SJSA1 (cell line): Measurements from ENCODE around the gene IFNK. TPM values are rescaled to one million over a fixed set of nuclear protein-coding genes. Genes with fewer than 3 reads are reported as not detected.

ENCODE experiments used
- DNase-seq, 2 experiments: peaks; one replicate each; pipeline ENCODE4 v3.0.0-alpha.2; 2015 to 2020; ENCODE audit warnings: low spot score in 2 of 2, low read depth in 1 of 2
- H3K27ac ChIP-seq: fragments of 250-450 bp; sonication (Bioruptor Pico); 2 replicates; pipeline ENCODE4 v1.5.1; 2020; ENCODE audit warnings: mild to moderate bottlenecking, moderate library complexity
- H3K27me3 ChIP-seq: fragments of 250-450 bp; sonication (Bioruptor Pico); replicated peaks from 2 replicates; pipeline ENCODE4 v1.5.1; 2020; ENCODE audit warnings: mild to moderate bottlenecking, moderate library complexity
- H3K36me3 ChIP-seq: fragments of 250-450 bp; sonication (Bioruptor Pico); 2 replicates; pipeline ENCODE4 v1.5.1; 2020; ENCODE audit warnings: mild to moderate bottlenecking
- H3K4me1 ChIP-seq: fragments of 250-450 bp; sonication (Bioruptor Pico); replicated peaks from 2 replicates; pipeline ENCODE4 v1.6.1; 2021; ENCODE audit warnings: mild to moderate bottlenecking
- H3K4me3 ChIP-seq: fragments of 250-450 bp; sonication (Bioruptor Pico); 2 replicates; pipeline ENCODE4 v1.5.1; 2020; ENCODE audit warnings: mild to moderate bottlenecking
- H3K9me3 ChIP-seq: fragments of 250-450 bp; sonication (Bioruptor Pico); replicated peaks from 2 replicates; pipeline ENCODE4 v1.5.1; 2020; ENCODE audit warnings: mild to moderate bottlenecking
- total RNA-seq: library from RNA; depleted of rRNA; stranded (reverse); fragments of >200 nt; shearing (Covaris generic); gene quantifications from 2 replicates; pipeline ENCODE4 v1.2.3, GENCODE V29; 2014

IFNK gene
- total RNA-seq, 1 experiment from 2014 or later = not detected

DNA sequence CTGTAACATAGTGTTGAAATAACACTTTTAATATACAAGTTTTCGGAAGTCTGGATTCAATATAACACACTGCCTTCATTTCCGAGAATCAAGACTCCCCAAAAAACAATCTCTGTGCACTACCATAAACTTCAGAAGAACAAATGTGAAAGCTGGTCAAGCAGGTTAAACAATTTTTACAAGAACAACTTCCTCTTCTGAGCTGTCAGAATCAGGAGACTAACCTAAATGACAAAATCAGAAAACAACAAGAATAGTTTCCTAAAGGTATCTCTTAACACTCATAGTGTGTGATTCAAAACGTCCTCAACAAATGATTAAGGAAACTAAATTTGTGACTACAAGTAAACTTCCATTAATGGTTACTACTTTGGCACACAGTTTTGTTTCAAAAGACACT lies 37.6 kb downstream of the IFNK start:
- Histone ChIP-seq H3K9me3 (no peaks in the 10 kb centered on the region), H3K27ac (no peak overlapping the region), H3K36me3 (no peaks in the 10 kb centered on the region), H3K4me3 (no peak overlapping the region), H3K27me3 (no peaks in the 10 kb centered on the region), H3K4me1 (no peaks in the 10 kb centered on the region)
- DNase-seq = no peak

DNA sequence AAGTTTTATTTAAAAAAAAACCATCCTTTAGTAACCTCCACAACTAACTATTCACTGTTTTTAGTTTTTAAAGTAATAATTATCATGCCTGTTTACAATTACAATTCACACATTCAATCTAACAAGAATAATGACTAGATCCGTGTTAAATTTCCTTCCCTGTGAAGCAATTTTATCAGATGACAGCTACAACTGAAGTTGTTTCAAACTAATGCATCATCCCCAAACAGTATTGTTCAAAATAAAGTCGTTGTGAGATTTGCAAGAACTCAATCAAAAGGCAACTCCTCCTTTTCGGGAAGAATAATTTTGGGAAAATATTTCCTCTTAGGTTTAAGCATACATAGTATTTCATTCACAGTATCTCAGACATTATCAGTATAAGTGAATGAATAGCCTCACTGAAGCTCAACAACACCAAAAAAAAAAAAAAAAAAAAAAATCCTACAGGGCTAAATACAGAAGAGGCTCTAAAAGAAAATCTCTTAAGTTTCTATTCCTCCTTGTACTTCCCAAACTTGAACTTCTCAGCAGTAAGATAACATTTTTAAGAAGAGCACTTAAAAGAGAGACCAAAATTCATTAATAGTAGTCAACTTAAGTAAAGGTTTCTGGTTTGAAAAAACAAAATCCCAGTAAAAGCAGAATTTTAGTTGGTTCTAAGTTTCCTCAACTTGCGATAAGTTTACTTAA lies 39.8 kb downstream of the IFNK start:
- Histone ChIP-seq H3K27me3 (no peaks in the 10 kb centered on the region), H3K27ac (no peak overlapping the region), H3K9me3 (no peaks in the 10 kb centered on the region), H3K36me3 (no peaks in the 10 kb centered on the region), H3K4me3 (no peak overlapping the region), H3K4me1 (no peaks in the 10 kb centered on the region)
- DNase-seq = no peak

DNA sequence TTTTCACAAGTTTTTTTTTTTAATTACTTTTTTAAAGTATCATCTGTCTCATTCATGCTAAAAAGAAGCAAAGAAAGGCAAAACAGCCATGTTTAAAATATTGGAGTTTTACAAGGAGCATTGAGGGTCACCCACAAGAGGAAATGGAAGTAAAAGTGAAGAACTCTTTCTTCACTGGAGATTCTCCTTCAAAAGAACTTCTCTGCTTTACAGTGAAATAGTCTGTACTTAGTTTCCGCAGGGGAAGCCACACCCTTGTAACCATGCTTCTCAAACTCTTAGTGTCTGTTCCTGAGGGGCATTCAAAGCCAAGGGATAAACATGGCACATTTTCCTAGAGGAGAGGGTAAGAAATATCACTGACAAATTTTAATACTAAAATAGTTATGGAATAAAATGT lies 40.6 kb downstream of the IFNK start:
- DNase-seq = no peak
- H3K27ac ChIP-seq = no peak overlapping the region
- no peak overlapping the region for H3K4me3 ChIP-seq
- H3K27me3 ChIP-seq = no peaks in the 10 kb centered on the region
- H3K4me1 ChIP-seq = no peaks in the 10 kb centered on the region
- H3K36me3 ChIP-seq = no peaks in the 10 kb centered on the region
- H3K9me3 ChIP-seq = no peaks in the 10 kb centered on the region

DNA sequence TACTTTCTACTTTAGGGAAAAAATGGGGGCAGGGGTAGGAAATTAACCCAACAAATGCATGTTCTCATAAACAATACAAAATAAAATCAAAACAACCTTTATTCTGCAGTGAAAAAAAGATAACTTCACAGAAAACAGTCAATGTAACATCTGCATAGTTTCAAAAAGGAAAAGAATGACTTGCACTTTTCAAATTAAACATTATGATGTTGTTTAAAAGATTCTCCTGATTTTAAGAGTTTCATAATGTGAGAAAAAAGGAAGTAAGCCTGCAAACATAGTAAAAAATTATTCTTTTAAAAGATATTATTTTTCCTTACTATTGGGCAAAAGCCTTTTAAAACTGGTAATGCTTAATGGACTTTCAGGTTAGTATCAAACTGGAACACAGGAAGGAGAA lies 41.6 kb downstream of the IFNK start:
- Histone ChIP-seq H3K36me3 (no peaks in the 10 kb centered on the region), H3K4me1 (no peaks in the 10 kb centered on the region), H3K4me3 (no peak overlapping the region), H3K27me3 (no peaks in the 10 kb centered on the region), H3K9me3 (no peaks in the 10 kb centered on the region), H3K27ac (no peak overlapping the region)
- DNase-seq = no peak

DNA sequence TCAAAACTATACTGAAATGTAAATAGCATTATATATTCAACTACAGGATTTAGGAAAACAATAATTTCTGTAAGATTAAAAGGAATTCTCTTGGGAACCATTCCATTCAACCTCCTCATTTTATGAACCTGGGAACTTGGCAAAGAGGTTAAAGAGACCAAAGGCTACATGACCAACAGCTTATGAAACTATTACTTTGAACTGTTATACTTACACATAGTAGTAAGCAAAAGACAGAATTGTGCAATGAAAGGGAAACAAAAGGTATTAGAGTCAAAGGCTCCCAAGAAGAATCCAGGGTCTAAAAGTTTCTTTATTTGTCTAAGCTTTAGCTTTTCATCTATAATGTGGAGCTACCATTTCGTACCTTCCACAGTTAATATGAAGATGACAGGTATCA lies 42.0 kb downstream of the IFNK start:
- H3K36me3 ChIP-seq = no peaks in the 10 kb centered on the region
- H3K27me3 ChIP-seq = no peaks in the 10 kb centered on the region
- H3K4me1 ChIP-seq = no peaks in the 10 kb centered on the region
- no peak for DNase-seq
- no peaks in the 10 kb centered on the region for H3K9me3 ChIP-seq
- no peak overlapping the region for H3K4me3 ChIP-seq
- H3K27ac ChIP-seq = no peak overlapping the region

DNA sequence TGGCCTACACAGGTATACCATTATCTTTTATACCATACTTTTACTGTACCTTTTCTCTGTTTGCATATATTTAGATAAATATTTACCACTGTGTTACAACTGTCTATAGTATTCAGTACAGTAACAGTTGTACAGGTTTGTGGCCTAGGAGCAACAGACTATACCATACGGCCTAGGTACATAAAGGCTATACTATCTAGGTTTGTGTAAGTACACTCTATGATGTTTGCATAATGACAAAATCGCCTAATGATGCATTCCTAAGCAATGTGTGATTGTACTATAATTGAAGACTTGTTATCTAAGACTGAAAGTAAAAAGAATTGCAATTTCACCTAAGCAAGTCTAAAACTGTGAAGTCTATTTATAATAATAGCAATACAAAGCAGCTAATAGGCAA lies 45.3 kb downstream of the IFNK start:
- H3K36me3 ChIP-seq = no peaks in the 10 kb centered on the region
- H3K4me3 ChIP-seq = no peak overlapping the region
- no peak for DNase-seq
- H3K27me3 ChIP-seq = no peaks in the 10 kb centered on the region
- no peaks in the 10 kb centered on the region for H3K9me3 ChIP-seq
- peaks cover 3% of the 10 kb centered on the region for H3K4me1 ChIP-seq
- no peak overlapping the region for H3K27ac ChIP-seq

DNA sequence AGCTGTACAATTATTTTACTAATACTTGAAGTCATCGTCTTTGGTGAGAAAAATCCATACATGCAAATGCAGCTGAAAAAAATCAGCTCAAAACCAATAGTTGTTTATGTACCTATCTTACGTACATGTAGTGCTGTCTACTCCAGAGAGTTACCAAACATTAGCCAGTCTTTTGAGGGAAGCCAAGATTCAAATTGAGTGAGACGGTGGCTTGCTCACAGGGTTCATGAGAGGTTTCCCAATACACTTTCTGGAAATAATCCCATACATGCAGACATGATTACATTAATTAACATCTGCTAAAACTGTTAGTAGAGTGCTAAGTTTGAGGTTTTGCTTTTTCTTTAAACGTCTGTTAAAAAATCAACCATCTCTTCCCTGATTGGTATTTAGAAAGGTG lies 46.9 kb downstream of the IFNK start:
- no peak overlapping the region for H3K27ac ChIP-seq
- no peaks in the 10 kb centered on the region for H3K27me3 ChIP-seq
- peaks cover 3% of the 10 kb centered on the region for H3K4me1 ChIP-seq
- no peaks in the 10 kb centered on the region for H3K9me3 ChIP-seq
- DNase-seq = no peak
- no peaks in the 10 kb centered on the region for H3K36me3 ChIP-seq
- no peak overlapping the region for H3K4me3 ChIP-seq

DNA sequence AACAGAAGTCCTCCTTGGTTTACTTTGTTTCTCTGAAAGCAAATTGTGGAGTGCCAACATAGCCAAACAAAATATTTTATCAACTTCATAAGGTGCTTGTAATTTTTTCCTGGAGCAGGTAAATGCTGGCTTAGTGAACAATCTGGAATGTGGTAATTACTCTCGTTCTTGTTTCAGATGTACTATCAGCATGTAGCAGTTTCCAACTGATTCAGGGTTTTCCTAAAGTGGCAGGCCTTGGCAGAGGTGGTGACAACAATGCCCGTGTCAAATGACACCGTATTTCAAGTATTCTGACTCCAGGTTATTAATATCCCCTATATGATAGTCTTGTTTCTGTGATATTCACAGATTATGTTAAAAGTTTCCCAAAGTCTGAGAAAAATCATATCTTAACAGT lies 48.0 kb downstream of the IFNK start:
- Histone ChIP-seq H3K9me3 (no peaks in the 10 kb centered on the region), H3K4me3 (no peak overlapping the region), H3K27ac (no peak overlapping the region), H3K4me1 (peaks cover 3% of the 10 kb centered on the region), H3K36me3 (no peaks in the 10 kb centered on the region), H3K27me3 (no peaks in the 10 kb centered on the region)
- DNase-seq = no peak

DNA sequence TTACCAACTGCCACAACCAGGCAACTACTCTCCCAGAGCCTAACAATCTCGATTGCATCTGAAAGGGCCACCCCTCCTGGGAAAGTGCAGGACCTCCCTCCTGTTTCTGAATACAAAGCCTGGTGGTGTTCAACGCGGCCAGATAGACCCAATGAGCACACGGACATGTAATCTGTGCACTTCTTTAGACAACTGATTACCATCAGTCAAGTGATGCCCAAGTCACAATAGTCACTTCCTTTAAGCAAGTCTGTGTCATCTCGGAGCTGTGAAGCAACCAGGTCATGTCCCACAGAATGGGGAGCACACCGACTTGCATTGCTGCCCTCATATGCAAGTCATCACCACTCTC lies 48.5 kb downstream of the IFNK start:
- peak in 1 of 2 experiments; percentile 23 for DNase-seq
- peaks cover 3% of the 10 kb centered on the region for H3K4me1 ChIP-seq

DNA sequence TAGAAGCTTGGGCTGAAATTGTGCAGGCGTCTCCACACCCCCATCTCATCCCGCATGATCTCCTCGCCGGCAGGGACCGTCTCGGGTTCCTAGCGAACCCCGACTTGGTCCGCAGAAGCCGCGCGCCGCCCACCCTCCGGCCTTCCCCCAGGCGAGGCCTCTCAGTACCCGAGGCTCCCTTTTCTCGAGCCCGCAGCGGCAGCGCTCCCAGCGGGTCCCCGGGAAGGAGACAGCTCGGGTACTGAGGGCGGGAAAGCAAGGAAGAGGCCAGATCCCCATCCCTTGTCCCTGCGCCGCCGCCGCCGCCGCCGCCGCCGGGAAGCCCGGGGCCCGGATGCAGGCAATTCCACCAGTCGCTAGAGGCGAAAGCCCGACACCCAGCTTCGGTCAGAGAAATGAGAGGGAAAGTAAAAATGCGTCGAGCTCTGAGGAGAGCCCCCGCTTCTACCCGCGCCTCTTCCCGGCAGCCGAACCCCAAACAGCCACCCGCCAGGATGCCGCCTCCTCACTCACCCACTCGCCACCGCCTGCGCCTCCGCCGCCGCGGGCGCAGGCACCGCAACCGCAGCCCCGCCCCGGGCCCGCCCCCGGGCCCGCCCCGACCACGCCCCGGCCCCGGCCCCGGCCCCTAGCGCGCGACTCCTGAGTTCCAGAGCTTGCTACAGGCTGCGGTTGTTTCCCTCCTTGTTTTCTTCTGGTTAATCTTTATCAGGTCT lies 49.0 kb downstream of the IFNK start, which contains the start of gene C9orf72:
TSS of gene C9orf72 (minus strand) at position 564 of the 716 bp plus-strand sequence. CDS start 6,361 bp downstream, outside the sequence.
- Histone ChIP-seq H3K4me1 (peaks cover 3% of the 10 kb centered on the region), H3K27me3 (no peaks in the 10 kb centered on the region), H3K36me3 (no peaks in the 10 kb centered on the region), H3K4me3 (peak within 1 kb of the TSS; percentile 63), H3K9me3 (no peaks in the 10 kb centered on the region), H3K27ac (peak within 1 kb of the TSS; percentile 64)
- peak; percentile 59 to 65 for DNase-seq

More for the DNA sequence above, 48.5 kb downstream of the IFNK start:
- H3K27ac ChIP-seq = peak overlapping the region; percentile 64; the same call in 1 of the 2 replicates
- no peaks in the 10 kb centered on the region for H3K36me3 ChIP-seq
- H3K4me3 ChIP-seq = peak overlapping the region; percentile 63
- H3K27me3 ChIP-seq = no peaks in the 10 kb centered on the region
- no peaks in the 10 kb centered on the region for H3K9me3 ChIP-seq

DNA sequence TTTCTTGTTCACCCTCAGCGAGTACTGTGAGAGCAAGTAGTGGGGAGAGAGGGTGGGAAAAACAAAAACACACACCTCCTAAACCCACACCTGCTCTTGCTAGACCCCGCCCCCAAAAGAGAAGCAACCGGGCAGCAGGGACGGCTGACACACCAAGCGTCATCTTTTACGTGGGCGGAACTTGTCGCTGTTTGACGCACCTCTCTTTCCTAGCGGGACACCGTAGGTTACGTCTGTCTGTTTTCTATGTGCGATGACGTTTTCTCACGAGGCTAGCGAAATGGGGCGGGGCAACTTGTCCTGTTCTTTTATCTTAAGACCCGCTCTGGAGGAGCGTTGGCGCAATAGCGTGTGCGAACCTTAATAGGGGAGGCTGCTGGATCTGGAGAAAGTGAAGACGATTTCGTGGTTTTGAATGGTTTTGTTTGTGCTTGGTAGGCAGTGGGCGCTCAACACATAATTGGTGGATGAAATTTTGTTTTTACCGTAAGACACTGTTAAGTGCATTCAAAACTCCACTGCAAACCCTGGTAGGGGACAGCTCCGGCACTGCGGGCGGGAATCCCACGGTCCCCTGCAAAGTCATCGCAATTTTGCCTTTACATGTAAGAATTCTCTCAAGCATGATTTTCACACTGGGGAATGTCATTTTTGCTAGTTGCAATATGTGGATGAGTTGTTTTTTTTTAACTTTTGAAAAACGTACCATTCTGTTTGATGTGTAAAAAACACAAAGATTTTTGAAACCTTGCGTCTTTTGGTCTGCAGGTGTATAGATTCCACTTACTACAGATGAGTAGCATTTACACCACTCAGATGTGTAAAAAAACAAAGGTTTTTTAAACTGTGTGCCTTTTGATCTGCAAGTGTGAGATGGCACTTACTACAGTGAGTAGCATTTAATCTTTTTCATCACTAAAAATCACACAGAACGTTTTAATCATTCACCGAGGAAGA lies 49.8 kb downstream of the IFNK start:
- H3K4me3 ChIP-seq = peak overlapping the region; percentile 63
- H3K27me3 ChIP-seq = no peaks in the 10 kb centered on the region
- DNase-seq = peak; percentile 87 to 91
- H3K9me3 ChIP-seq = no peaks in the 10 kb centered on the region
- H3K27ac ChIP-seq = no peak overlapping the region; the same call in 1 of the 2 replicates
- H3K36me3 ChIP-seq = no peaks in the 10 kb centered on the region
- peaks cover 3% of the 10 kb centered on the region for H3K4me1 ChIP-seq
